Measurements from ENCODE around the gene PHF13.

DNA sequence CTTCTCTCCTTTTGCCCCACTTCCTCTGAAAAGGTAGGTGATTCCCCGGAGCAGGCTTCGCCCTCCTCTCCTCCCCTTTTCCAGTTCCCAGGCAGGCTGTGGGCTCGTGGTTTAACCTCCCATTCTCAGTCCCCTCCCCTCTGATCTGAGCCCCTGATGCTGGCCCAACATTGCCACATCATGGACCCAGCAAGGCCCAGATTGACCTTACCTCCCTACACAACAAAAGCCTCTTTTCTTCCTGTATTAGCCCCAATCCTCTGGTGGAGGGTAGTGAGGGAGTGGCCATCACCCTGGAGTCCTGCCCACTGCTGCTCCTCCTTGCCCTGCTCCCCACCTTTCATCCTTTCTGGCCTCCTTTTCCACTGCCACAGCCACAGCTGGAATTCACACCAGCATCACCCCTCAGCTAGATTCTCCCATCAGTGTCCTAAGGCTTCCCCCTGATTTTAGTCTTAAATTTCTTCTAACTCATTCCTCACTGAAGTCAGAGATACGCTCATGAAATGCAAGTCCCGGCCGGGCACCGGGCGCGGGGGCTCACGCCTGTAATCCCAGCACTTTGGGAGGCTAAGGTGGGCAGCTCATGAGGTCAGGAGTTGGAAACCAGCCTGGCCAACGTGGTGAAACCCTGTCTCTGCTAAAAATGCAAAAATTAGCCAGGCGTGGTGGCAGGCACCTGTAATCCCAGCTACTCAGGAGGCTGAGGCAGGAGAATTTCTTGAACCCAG lies 40.7 kb upstream of the PHF13 start:
- no peak for TF ChIP-seq CTCF (conservative IDR thresholded peaks at IDR 0.05 in 1 of 2, IDR thresholded peaks at IDR 0.05 in 1 of 2; ENCODE audit: low read depth in 1 of 2, low read length in 2 of 2)
- TF ChIP-seq EZH2 (IDR thresholded peaks at IDR 0.05; ENCODE audit: low read length, missing control alignments), result no peak

Measured in fibroblast of lung (primary cell).